ENCODE measurements around the gene DRGX.

DRGX gene

GRCh38 chr10:49334964-49335363 lies 60.9 kb downstream of the DRGX start:
- no peak for TF ChIP-seq GATA2 (IDR thresholded peaks at IDR 0.05; ENCODE audit: low read depth, low read length)
- TF ChIP-seq GATA3 (IDR thresholded peaks at IDR 0.05; ENCODE audit: low read depth, low read length): no peak

- TF ChIP-seq GATA3 (IDR thresholded peaks at IDR 0.05; ENCODE audit: low read depth, low read length): no peak
- no peak for TF ChIP-seq GATA2 (IDR thresholded peaks at IDR 0.05; ENCODE audit: low read depth, low read length)
These were observed 62.7 kb downstream of the DRGX start for GRCh38 chr10:49333192-49333591.

GRCh38 chr10:49332768-49333167 lies 63.1 kb downstream of the DRGX start:
- TF ChIP-seq GATA2 (IDR thresholded peaks at IDR 0.05; ENCODE audit: low read depth, low read length) (no peak), GATA3 (IDR thresholded peaks at IDR 0.05; ENCODE audit: low read depth, low read length) (no peak)

- TF ChIP-seq GATA2 (IDR thresholded peaks at IDR 0.05; ENCODE audit: low read depth, low read length) (no peak), GATA3 (IDR thresholded peaks at IDR 0.05; ENCODE audit: low read depth, low read length) (no peak)
These were observed 63.6 kb downstream of the DRGX start for GRCh38 chr10:49332333-49332732.

- TF ChIP-seq GATA2 (IDR thresholded peaks at IDR 0.05; ENCODE audit: low read depth, low read length): no peak
- TF ChIP-seq GATA3 (IDR thresholded peaks at IDR 0.05; ENCODE audit: low read depth, low read length): no peak
These were observed 64.5 kb downstream of the DRGX start for GRCh38 chr10:49331431-49331830.

- TF ChIP-seq GATA2 (IDR thresholded peaks at IDR 0.05; ENCODE audit: low read depth, low read length): no peak
- no peak for TF ChIP-seq GATA3 (IDR thresholded peaks at IDR 0.05; ENCODE audit: low read depth, low read length)
These were observed 65.7 kb downstream of the DRGX start for GRCh38 chr10:49330127-49330665.

- TF ChIP-seq GATA3 (IDR thresholded peaks at IDR 0.05; ENCODE audit: low read depth, low read length) (no peak), GATA2 (IDR thresholded peaks at IDR 0.05; ENCODE audit: low read depth, low read length) (no peak)
These were observed 66.8 kb downstream of the DRGX start for GRCh38 chr10:49329146-49329505.

- TF ChIP-seq GATA2 (IDR thresholded peaks at IDR 0.05; ENCODE audit: low read depth, low read length) (no peak), GATA3 (IDR thresholded peaks at IDR 0.05; ENCODE audit: low read depth, low read length) (no peak)
These were observed 67.3 kb downstream of the DRGX start for GRCh38 chr10:49328401-49329145.

GRCh38 chr10:49327036-49327813 lies 68.7 kb downstream of the DRGX start:
- TF ChIP-seq GATA3 (IDR thresholded peaks at IDR 0.05; ENCODE audit: low read depth, low read length) (no peak), GATA2 (IDR thresholded peaks at IDR 0.05; ENCODE audit: low read depth, low read length) (no peak)

- TF ChIP-seq GATA2 (IDR thresholded peaks at IDR 0.05; ENCODE audit: low read depth, low read length): no peak
- TF ChIP-seq GATA3 (IDR thresholded peaks at IDR 0.05; ENCODE audit: low read depth, low read length): no peak
These were observed 69.7 kb downstream of the DRGX start for GRCh38 chr10:49325916-49326783.

- TF ChIP-seq GATA3 (IDR thresholded peaks at IDR 0.05; ENCODE audit: low read depth, low read length) (no peak), GATA2 (IDR thresholded peaks at IDR 0.05; ENCODE audit: low read depth, low read length) (no peak)
These were observed 70.6 kb downstream of the DRGX start for GRCh38 chr10:49325131-49325915.

GRCh38 chr10:49324711-49325110 lies 71.2 kb downstream of the DRGX start:
- no peak for TF ChIP-seq GATA3 (IDR thresholded peaks at IDR 0.05; ENCODE audit: low read depth, low read length)
- no peak for TF ChIP-seq GATA2 (IDR thresholded peaks at IDR 0.05; ENCODE audit: low read depth, low read length)

GRCh38 chr10:49323896-49324270 lies 72.0 kb downstream of the DRGX start:
- no peak for TF ChIP-seq GATA2 (IDR thresholded peaks at IDR 0.05; ENCODE audit: low read depth, low read length)
- no peak for TF ChIP-seq GATA3 (IDR thresholded peaks at IDR 0.05; ENCODE audit: low read depth, low read length)

Data from SH-SY5Y (cell line).